IPS-18c (cell line): Measurements from ENCODE around the gene STRN3.
"Not testable (repeated sequence)": the region's sequence is repeated elsewhere in the genome, so short reads cannot be mapped to it uniquely, and the experiment has no call there.

ENCODE experiments used
- H3K4me3 ChIP-seq: 2 replicates; pipeline ENCODE4 v1.7.0; 2013; ENCODE audit warnings: low read depth, mild to moderate bottlenecking, low read length, moderate library complexity; ENCODE audit not compliant: insufficient read depth
- H3K9me3 ChIP-seq: one replicate; pipeline ENCODE4 v1.6.1; 2013; ENCODE audit warnings: mild to moderate bottlenecking, low read length, moderate library complexity; ENCODE audit not compliant: control insufficient read depth, insufficient read depth

The STRN3 gene

DNA sequence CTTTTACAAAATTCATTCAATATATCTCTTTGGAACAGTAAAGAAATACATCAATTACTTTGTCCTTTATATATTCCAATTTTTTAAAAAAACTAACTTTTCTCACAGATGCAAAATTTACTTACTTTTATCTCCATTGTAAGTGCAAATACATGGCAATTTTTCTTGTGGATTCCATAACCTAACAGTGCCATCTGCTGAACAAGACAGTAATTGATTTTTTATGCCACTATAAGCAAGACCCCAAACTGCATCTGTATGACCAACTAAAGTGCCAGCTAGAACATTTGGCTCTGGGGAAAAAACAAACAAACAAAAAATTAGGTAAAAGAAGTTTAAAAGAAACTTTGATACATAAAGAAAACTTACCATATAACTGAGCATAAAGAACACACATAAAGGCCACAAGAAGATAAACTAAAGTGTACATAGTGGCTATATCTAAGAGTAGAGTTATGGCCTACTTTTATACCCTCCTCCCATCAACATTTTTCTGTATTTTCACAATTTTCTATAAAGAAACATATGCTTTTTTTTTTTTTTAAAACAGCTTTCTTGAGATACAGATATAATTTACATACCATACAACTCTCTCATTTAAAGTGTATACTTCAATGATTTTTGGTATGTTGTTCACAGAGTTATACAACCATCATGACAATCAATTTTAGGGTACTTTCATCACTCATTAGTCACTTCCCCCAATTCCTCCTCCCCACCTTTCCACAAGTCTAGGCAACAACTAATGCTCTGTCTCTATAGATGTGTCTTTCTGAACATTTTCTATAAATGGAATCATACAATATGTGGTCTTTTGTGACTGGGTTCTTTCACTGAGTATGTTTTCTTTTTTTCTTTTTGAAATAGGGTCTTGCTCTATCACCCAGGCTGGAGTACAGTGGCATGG lies 119.2 kb downstream of the STRN3 start:
- H3K9me3 ChIP-seq = no peaks in the 10 kb centered on the region

DNA sequence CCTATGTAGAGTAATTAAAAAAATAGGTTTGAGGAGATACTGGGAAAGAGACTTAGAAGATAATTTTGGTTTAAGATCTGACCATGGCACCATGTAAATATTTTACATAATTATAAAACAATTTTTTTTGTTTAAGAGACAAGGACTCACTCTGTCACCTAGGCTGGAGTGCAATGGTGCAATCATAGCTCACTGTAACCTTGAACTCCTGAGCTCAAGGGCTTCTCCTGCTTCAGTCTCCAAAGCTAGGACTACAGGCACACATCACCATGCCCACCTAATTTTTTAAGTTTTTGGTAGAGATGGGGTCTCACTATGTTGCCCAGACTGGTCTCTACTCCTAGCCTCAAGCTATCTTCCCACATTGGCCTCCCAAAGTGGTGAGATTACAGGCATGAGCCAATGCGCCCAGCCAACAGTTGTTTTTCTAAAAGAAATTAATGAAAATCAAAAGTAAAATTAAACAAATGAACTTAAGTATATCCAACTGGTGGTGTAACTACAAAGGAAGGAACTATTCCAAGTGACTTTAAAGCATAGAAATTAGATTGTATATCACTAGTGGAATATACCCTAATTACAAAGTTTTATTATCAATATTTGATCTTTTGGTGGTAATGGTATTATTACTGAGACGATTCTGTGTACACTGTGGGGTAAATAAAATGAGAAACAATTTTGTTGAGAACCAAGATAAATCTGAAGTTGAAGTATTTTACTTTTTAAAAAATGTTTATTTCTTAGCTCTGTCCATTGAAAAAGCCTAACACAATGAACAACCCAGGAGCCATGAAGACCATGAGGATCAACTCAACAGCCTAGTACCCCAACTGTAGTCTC lies 122.7 kb downstream of the STRN3 start:
- Histone ChIP-seq H3K9me3 (no peaks in the 10 kb centered on the region), H3K4me3 (no peak overlapping the region)

More for the DNA sequence above, 119.2 kb downstream of the STRN3 start:
- H3K4me3 ChIP-seq = no peak overlapping the region

DNA sequence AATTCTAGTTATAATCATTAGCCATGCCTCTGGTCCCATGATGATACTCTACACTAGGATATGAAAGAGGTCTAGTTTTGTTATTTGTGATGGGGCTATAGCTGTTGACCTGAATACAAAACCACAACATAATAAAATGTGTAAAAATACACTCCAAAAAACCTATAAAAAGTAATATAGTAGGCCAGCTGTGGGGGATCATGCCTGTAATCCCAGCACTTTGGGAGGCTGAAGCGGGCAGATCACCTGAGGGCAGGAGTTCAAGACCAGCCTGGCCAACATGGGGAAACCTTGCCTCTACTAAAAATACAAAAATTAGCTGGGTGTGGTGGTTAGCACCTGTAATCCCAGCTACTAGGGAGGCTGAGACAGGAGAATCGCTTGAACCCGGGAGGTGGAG lies 129.1 kb downstream of the STRN3 start:
- not testable (repeated sequence) for H3K4me3 ChIP-seq

DNA sequence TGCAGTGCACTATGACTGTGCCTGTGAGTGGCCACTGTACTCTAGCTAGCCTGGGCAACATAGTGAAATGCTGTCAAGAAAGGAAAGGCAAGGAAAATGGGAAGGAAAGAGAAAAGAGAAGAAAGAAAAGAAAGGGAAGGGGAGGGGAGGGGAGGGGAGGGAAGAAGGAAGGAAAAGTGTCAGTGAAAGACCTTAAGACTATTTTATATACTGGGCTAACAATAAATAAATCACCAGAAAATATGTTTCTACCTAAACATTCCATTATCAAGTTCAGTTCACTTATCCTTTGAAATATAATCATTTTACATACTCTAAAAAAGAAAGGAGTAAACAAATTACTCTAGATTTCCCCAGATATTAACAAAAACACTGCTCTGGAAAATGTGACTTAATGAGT lies 129.7 kb downstream of the STRN3 start:
- Histone ChIP-seq H3K9me3 (no peaks in the 10 kb centered on the region), H3K4me3 (no peak overlapping the region)

More for the DNA sequence above, 129.1 kb downstream of the STRN3 start:
- not testable (repeated sequence) for H3K9me3 ChIP-seq

DNA sequence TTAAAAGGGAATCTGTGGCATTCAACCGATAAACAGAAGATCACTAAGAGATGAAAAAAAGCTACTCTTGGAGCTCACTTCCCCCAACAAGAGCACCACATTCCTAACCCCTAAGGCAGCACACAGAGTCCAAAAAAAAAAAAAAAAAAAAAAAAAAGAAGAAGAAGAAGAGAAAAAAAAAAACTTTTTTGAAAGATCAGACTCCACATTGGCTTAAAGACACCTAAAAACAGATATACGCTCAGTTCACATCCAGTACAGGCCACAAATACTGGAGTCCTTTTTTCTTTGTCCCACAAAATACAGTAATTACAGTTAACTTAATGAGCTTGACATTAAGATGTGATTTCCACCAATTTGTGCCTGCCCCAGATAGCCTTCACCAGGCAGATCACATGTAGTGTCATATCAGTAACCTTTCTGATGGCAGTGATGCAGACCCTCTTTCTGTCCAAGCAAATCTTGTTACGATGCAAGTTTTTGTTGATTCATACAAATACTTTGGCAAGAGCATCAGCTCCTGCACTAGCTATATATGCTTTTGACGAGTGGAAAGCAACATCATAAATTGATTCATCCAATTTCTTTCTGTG lies 131.2 kb downstream of the STRN3 start:
- no peak overlapping the region for H3K4me3 ChIP-seq
- no peaks in the 10 kb centered on the region for H3K9me3 ChIP-seq

DNA sequence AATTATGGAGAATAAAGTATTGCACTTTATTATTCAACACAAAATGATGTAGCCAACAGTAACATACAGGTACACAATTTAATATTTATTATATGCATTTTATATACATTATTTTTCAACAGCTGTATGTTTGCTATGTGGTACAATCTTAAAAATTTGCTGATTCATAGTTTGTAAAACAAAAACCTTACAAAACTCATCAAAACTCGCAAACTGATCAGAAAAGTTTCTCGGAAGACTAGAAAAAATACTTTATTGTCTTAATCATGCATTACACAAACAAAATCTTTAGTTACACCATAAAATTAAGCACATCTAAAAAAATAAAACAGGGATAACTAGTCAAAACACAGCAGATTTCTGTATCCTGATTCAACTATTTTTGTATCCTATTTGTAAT lies 132.4 kb downstream of the STRN3 start:
- no peak overlapping the region for H3K4me3 ChIP-seq
- no peaks in the 10 kb centered on the region for H3K9me3 ChIP-seq

DNA sequence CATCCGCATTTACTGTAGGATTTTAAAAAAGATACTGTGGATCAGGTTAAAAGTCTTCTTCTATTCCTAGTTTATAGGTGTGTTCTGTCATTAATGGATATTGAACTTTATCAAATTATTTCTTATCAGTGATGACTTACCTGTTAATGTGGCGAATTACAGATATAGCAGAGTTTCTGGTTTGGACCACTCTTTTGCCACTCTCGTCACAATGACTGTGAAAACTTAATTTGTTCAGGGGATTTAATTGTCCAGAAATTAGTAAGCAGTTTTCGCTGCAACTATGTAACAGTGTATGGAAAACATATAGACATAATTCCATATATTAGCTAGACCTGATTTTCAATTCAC lies 137.0 kb downstream of the STRN3 start:
- H3K9me3 ChIP-seq = no peaks in the 10 kb centered on the region
- no peak overlapping the region for H3K4me3 ChIP-seq

DNA sequence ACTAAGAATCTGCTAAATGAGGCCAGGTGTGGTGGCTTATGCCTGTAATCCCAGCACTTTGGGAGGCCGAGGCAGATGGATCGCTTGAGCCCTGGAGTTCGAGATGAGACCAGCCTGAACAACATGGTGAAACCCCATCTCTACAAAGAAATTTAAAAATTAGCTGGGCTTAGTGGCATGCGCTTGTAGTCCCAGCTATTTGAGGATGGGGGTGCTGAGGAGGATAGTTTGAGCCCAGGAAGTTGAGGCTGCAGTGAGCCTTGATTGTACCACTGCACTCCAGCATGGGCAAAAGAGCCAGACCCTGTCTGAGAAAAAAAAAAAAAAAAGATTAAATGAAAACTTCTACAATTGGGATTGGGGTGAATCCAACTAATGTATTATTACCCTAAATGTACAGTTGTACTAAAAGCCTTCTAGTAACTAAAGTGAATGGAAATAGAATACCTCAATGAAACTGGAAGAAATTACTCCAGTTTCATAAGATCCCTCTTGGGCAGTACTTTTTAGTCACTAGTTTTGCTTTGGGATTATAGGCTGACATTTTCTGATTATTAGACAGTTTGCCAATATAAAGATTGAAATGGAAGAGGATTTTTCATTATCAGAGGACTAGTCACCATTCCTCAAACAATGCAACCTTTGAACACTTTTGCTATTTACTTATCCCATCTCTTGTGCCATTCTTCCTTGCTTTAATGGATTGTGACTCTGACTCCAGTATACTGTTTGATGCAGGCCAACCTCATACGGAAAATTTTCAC lies 137.5 kb downstream of the STRN3 start:
- no peak overlapping the region for H3K4me3 ChIP-seq
- no peaks in the 10 kb centered on the region for H3K9me3 ChIP-seq

DNA sequence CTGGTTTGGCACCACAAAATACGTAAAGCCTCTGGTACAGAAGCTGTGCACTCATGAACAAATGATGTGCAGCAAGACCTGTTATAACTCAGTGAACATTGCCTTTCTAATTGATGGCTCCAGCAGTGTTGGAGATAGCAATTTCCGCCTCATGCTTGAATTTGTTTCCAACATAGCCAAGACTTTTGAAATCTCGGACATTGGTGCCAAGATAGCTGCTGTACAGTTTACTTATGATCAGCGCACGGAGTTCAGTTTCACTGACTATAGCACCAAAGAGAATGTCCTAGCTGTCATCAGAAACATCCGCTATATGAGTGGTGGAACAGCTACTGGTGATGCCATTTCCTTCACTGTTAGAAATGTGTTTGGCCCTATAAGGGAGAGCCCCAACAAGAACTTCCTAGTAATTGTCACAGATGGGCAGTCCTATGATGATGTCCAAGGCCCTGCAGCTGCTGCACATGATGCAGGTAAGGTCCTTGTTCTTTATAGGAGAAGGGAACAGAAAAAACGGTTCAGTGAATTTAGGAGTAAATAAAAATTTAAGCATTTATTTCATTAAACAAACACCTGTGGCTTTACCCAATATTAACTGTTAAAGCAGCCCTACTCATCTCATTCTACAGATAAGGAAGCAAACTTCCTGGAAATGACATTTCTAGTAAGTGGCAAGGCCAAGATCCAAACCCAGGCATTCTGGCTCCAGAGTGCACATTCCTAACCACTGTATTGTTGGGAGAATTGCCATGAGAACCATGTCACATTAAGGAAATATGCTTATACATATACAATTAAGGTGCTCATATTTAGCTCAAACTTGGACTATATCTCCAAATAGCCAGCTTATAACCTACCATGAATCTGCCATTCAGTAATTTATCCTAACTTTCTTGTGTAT lies 140.1 kb downstream of the STRN3 start:
- H3K4me3 ChIP-seq = no peak overlapping the region

DNA sequence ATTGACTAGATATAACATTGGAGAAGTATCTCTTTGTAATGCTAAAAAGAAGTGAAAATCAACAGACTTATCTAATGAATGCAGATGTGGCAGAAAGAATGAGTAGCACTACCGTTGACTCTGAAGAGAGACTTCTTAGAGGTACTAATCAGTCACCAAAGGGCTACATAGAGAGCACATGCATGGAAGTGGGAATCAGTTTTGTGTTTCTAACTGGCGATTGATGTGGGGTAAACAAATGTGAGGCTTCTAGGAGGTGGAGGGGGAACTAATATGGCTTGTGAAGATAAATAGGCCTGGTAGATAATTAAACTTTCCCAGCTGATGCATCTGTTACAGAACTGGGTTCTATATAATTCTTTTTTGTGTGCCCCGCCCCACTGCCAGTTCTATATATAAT lies 141.3 kb downstream of the STRN3 start:
- Histone ChIP-seq H3K9me3 (no peaks in the 10 kb centered on the region), H3K4me3 (no peak overlapping the region)

More for the DNA sequence above, 140.1 kb downstream of the STRN3 start:
- H3K9me3 ChIP-seq = no peaks in the 10 kb centered on the region

DNA sequence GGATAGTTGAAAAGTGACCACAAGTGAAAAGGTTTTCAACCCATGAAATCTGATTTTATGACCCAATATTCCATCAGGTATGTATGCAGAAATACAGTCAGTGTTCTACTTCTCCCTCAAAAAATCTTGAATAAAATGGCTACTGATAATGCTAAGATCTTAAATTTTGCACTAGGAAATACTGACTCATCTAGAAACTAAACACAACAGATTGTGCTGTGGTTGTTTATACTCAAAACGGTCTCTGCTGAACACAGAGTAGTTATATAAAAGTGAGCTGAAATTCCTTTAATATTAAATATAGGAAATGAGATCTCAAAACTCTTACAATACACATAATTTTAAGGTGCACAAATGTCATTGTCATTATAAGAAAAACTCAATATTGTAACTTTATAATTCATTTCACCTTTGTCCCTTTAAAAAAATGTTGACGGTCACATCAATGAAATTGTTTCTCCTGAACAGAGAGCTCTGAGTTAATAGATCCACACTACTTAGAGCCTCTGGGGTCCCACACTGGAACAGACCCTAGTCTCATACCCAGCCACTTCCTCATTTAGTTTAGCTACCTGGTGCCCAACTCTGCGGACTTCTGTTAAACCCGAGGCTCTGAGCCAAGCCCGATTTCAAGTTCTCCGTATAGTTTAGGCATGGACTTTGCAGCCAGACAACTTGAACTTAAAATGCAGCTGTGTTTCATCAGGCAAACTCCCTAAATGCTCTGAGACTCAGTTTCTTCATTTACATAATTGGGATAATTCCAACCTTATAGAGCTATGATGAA lies 142.5 kb downstream of the STRN3 start:
- Histone ChIP-seq H3K9me3 (no peaks in the 10 kb centered on the region), H3K4me3 (no peak overlapping the region)

DNA sequence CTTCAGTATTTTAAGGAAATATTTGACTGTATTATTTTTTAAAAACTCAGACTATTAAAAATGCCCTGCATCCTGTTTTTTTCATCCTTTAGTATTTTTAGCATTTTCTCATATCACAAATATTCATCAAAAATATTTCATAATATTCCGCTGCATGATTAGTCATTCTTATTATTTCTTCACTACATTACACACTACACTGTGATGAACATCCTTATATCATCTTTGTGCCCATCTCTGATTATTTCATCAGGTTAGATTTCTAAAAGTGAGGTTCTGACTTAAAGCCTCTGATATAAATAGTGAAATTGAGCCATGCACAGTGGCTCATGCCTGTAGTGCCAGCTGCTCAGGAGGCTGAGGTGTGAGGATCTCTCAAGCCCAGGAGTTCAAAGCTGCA lies 143.7 kb downstream of the STRN3 start:
- Histone ChIP-seq H3K9me3 (no peaks in the 10 kb centered on the region), H3K4me3 (no peak overlapping the region)

DNA sequence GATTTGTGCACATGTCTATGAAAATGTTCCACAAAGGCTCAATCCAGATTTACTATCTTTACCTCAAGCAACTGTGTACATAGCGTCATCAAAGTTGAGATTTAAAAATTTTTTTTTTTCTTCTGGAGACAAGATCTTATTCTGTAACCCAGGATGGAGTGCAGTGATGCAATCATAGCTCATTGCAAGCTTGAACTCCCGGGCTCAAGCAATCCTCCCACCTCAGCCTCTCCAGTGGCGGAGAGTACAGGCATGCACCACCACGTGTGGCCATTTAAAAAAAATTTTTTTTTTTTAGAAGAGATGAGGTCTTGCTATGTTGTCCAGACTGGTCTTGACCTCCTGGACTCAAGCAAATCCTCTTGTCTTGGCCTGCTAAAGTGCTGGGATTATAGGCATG lies 149.5 kb downstream of the STRN3 start:
- no peak overlapping the region for H3K4me3 ChIP-seq
- H3K9me3 ChIP-seq = no peaks in the 10 kb centered on the region

DNA sequence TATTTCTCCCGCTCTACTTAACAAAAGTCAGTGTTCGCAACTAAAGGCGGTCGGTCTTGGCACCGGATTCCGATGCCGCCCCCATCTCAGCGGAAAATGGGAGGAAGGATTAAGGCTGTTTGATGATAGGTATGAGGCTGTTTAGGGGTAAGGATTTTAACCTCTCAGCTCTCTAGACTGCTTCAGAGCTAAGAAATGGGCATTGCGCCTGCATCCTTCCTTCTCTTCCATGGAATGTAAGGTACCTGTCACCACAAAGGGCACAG lies 150.5 kb downstream of the STRN3 start:
- H3K4me3 ChIP-seq = peak overlapping the region; percentile 72

DNA sequence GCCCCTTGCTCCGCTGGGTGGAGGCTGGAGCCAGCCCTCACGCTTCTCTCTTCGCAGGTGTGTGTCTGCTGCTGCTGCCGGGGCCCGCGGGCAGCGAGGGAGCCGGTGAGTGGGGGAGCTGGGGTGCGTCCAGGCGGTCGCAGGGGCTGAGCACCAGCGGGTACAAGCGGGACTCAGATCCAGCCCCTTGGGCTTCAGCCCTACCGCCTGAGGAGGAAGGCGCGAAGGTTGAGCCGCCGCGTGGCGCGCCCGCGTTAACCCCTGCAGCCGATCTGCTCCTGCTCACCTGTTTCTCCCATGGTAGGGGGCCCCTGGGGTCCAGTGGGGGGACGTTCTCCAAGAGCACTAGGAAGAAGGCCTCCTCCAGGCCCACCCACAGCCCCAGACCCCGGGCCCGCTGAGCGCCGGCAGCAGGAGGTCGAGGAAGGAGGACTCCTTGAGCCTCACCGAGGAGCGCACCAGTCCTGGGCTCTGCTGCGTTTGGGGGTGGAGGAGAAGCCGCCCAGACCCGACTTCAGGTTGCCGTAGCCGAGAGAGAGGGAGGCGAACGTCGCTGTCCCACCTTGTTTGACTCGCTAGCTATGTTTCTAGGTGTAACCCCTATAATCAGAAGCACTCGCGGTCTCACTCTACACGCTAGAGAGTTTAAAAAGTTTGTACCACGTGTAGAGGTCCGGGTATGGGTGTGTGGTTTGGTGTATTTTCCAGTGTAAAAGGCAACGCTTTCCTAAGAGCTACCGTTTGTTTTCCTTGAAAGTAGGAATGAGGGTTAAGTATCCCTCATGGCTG lies 151.0 kb downstream of the STRN3 start:
- Histone ChIP-seq H3K4me3 (peak overlapping the region; percentile 72), H3K9me3 (no peaks in the 10 kb centered on the region)

More for the DNA sequence above, 150.5 kb downstream of the STRN3 start:
- no peaks in the 10 kb centered on the region for H3K9me3 ChIP-seq
